Choroid plexus epithelial cell (primary cell): ENCODE data around the gene LINGO1.
A peak's percentile ranks its signal among the peaks of the same experiment; 100 is the strongest.

Source experiments
- DNase-seq: peaks from one replicate; pipeline ENCODE4 v3.0.0-alpha.2; 2010; ENCODE audit warnings: low read depth
- H3K4me3 ChIP-seq: 2 replicates; pipeline ENCODE4 v1.5.1; 2011; ENCODE audit warnings: low read depth, mild to moderate bottlenecking, control low read depth, low read length, moderate library complexity
- CTCF ChIP-seq: conservative IDR thresholded peaks from 2 replicates; pipeline ENCODE4 v1.5.1; 2011; ENCODE audit warnings: low read depth, mild to moderate bottlenecking, control low read depth, inconsistent platforms, low read length, moderate library complexity

Gene LINGO1

GRCh38 chr15:77609558-77609957, 23.2 kb downstream of the LINGO1 start:
- no peak overlapping the region for H3K4me3 ChIP-seq
- TF ChIP-seq CTCF: no peak
- DNase-seq: no peak

GRCh38 chr15:77608774-77609173, 23.9 kb downstream of the LINGO1 start:
- no peak overlapping the region for H3K4me3 ChIP-seq
- TF ChIP-seq CTCF: no peak
- no peak for DNase-seq

- no peak for DNase-seq
- TF ChIP-seq CTCF: no peak
- H3K4me3 ChIP-seq: no peak overlapping the region
These were observed 24.8 kb downstream of the LINGO1 start for GRCh38 chr15:77607894-77608261.

- H3K4me3 ChIP-seq: no peak overlapping the region
- peak; percentile 40 for DNase-seq
- TF ChIP-seq CTCF: no peak
These were observed 25.4 kb downstream of the LINGO1 start for GRCh38 chr15:77607111-77607893.

GRCh38 chr15:77606142-77607034, 26.3 kb downstream of the LINGO1 start:
- TF ChIP-seq CTCF: no peak
- no peak overlapping the region for H3K4me3 ChIP-seq
- no peak for DNase-seq

GRCh38 chr15:77605547-77605946, 27.2 kb downstream of the LINGO1 start:
- H3K4me3 ChIP-seq: no peak overlapping the region
- DNase-seq: no peak
- no peak for TF ChIP-seq CTCF

GRCh38 chr15:77604973-77605372, 27.7 kb downstream of the LINGO1 start:
- DNase-seq: no peak
- no peak overlapping the region for H3K4me3 ChIP-seq

More at GRCh38 chr15:77604973-77605372, 27.7 kb downstream of the LINGO1 start:
- no peak for TF ChIP-seq CTCF
